Measurements from ENCODE around the gene KCNH6.

The KCNH6 gene

GRCh38 chr17:63519972-63520882 is 2.9 kb upstream of the KCNH6 start:
- DNase-seq (ENCODE audit: low spot score in 2 of 2) (no peak), ATAC-seq (replicated peaks; ENCODE audit: extremely low read depth, poor library complexity, severe bottlenecking) (no peak)
- no peak overlapping the region for H3K27ac Mint-ChIP-seq (ENCODE audit: low read depth)
- no peaks in the 10 kb centered on the region for H3K9me3 Mint-ChIP-seq
- peaks cover 45% of the 10 kb centered on the region for H3K27me3 Mint-ChIP-seq
- H3K4me1 Mint-ChIP-seq = peaks cover 9% of the 10 kb centered on the region
- no peak overlapping the region for H3K4me3 Mint-ChIP-seq
- no peaks in the 10 kb centered on the region for H3K36me3 Mint-ChIP-seq (ENCODE audit: insufficient read depth)

GRCh38 chr17:63524051-63524450 is 893 bp downstream of the KCNH6 start:
- peak overlapping the region; percentile 47 for H3K4me3 Mint-ChIP-seq

GRCh38 chr17:63525190-63525946 is 2.2 kb downstream of the KCNH6 start:
- Mint-ChIP-seq H3K4me3 (no peak overlapping the region), H3K27me3 (peaks cover 51% of the 10 kb centered on the region)

More at GRCh38 chr17:63524051-63524450, 893 bp downstream of the KCNH6 start:
- H3K36me3 Mint-ChIP-seq (ENCODE audit: insufficient read depth) = no peaks in the 10 kb centered on the region
- H3K27ac Mint-ChIP-seq (ENCODE audit: low read depth) = no peak overlapping the region
- ATAC-seq (replicated peaks; ENCODE audit: extremely low read depth, poor library complexity, severe bottlenecking) (no peak), DNase-seq (ENCODE audit: low spot score in 2 of 2) (no peak)
- peaks cover 9% of the 10 kb centered on the region for H3K4me1 Mint-ChIP-seq
- peaks cover 51% of the 10 kb centered on the region for H3K27me3 Mint-ChIP-seq
- H3K9me3 Mint-ChIP-seq = no peaks in the 10 kb centered on the region

GRCh38 chr17:63526861-63527260 is 3.7 kb downstream of the KCNH6 start:
- no peaks in the 10 kb centered on the region for H3K9me3 Mint-ChIP-seq
- no peaks in the 10 kb centered on the region for H3K36me3 Mint-ChIP-seq (ENCODE audit: insufficient read depth)
- DNase-seq (ENCODE audit: low spot score in 2 of 2) = no peak
- peaks cover 9% of the 10 kb centered on the region for H3K4me1 Mint-ChIP-seq
- H3K27ac Mint-ChIP-seq (ENCODE audit: low read depth) = no peak overlapping the region
- ATAC-seq (replicated peaks; ENCODE audit: extremely low read depth, poor library complexity, severe bottlenecking) = no peak
- H3K27me3 Mint-ChIP-seq = peaks cover 47% of the 10 kb centered on the region
- no peak overlapping the region for H3K4me3 Mint-ChIP-seq

More at GRCh38 chr17:63525190-63525946, 2.2 kb downstream of the KCNH6 start:
- no peak overlapping the region for H3K27ac Mint-ChIP-seq (ENCODE audit: low read depth)
- H3K9me3 Mint-ChIP-seq = no peaks in the 10 kb centered on the region
- ATAC-seq (replicated peaks; ENCODE audit: extremely low read depth, poor library complexity, severe bottlenecking) (no peak), DNase-seq (ENCODE audit: low spot score in 2 of 2) (no peak)
- no peaks in the 10 kb centered on the region for H3K36me3 Mint-ChIP-seq (ENCODE audit: insufficient read depth)
- H3K4me1 Mint-ChIP-seq = peaks cover 9% of the 10 kb centered on the region

- H3K27me3 Mint-ChIP-seq = peaks cover 41% of the 10 kb centered on the region
- peaks cover 9% of the 10 kb centered on the region for H3K4me1 Mint-ChIP-seq
- ATAC-seq (replicated peaks; ENCODE audit: extremely low read depth, poor library complexity, severe bottlenecking) = no peak
- no peak for DNase-seq (ENCODE audit: low spot score in 2 of 2)
- H3K9me3 Mint-ChIP-seq = no peaks in the 10 kb centered on the region
- no peak overlapping the region for H3K27ac Mint-ChIP-seq (ENCODE audit: low read depth)
- no peaks in the 10 kb centered on the region for H3K36me3 Mint-ChIP-seq (ENCODE audit: insufficient read depth)
- no peak overlapping the region for H3K4me3 Mint-ChIP-seq
These were observed 5.0 kb downstream of the KCNH6 start for GRCh38 chr17:63528183-63528582.

GRCh38 chr17:63529711-63530556 is 6.8 kb downstream of the KCNH6 start:
- Mint-ChIP-seq H3K4me1 (peaks cover under 1% of the 10 kb centered on the region), H3K27me3 (peaks cover 26% of the 10 kb centered on the region), H3K4me3 (no peak overlapping the region), H3K27ac (ENCODE audit: low read depth) (no peak overlapping the region), H3K9me3 (no peaks in the 10 kb centered on the region), H3K36me3 (ENCODE audit: insufficient read depth) (no peaks in the 10 kb centered on the region)
- DNase-seq (ENCODE audit: low spot score in 2 of 2) = no peak
- ATAC-seq (replicated peaks; ENCODE audit: extremely low read depth, poor library complexity, severe bottlenecking) = no peak

- Mint-ChIP-seq H3K27me3 (peaks cover 26% of the 10 kb centered on the region), H3K9me3 (no peaks in the 10 kb centered on the region), H3K4me3 (no peak overlapping the region), H3K27ac (ENCODE audit: low read depth) (no peak overlapping the region), H3K36me3 (ENCODE audit: insufficient read depth) (no peaks in the 10 kb centered on the region), H3K4me1 (peaks cover 6% of the 10 kb centered on the region)
- DNase-seq (ENCODE audit: low spot score in 2 of 2) = no peak
- ATAC-seq (replicated peaks; ENCODE audit: extremely low read depth, poor library complexity, severe bottlenecking) = no peak
These were observed 7.4 kb downstream of the KCNH6 start for GRCh38 chr17:63530557-63531021.

GRCh38 chr17:63531022-63531965 is 8.1 kb downstream of the KCNH6 start:
- DNase-seq (ENCODE audit: low spot score in 2 of 2) (no peak), ATAC-seq (replicated peaks; ENCODE audit: extremely low read depth, poor library complexity, severe bottlenecking) (no peak)
- Mint-ChIP-seq H3K9me3 (no peaks in the 10 kb centered on the region), H3K27me3 (peaks cover 22% of the 10 kb centered on the region), H3K4me3 (no peak overlapping the region), H3K4me1 (peaks cover 6% of the 10 kb centered on the region), H3K36me3 (ENCODE audit: insufficient read depth) (no peaks in the 10 kb centered on the region), H3K27ac (ENCODE audit: low read depth) (no peak overlapping the region)

GRCh38 chr17:63533433-63534077 is 10.4 kb downstream of the KCNH6 start:
- DNase-seq (ENCODE audit: low spot score in 2 of 2) (no peak), ATAC-seq (replicated peaks; ENCODE audit: extremely low read depth, poor library complexity, severe bottlenecking) (no peak)
- Mint-ChIP-seq H3K9me3 (no peaks in the 10 kb centered on the region), H3K27ac (ENCODE audit: low read depth) (no peak overlapping the region), H3K4me1 (peaks cover 9% of the 10 kb centered on the region), H3K4me3 (no peak overlapping the region), H3K36me3 (ENCODE audit: insufficient read depth) (no peaks in the 10 kb centered on the region), H3K27me3 (peaks cover 29% of the 10 kb centered on the region)

GRCh38 chr17:63534078-63534570 is 11.0 kb downstream of the KCNH6 start:
- Mint-ChIP-seq H3K36me3 (ENCODE audit: insufficient read depth) (no peaks in the 10 kb centered on the region), H3K9me3 (no peaks in the 10 kb centered on the region), H3K27ac (ENCODE audit: low read depth) (no peak overlapping the region), H3K27me3 (peaks cover 34% of the 10 kb centered on the region), H3K4me3 (no peak overlapping the region), H3K4me1 (peaks cover 12% of the 10 kb centered on the region)
- no peak for DNase-seq (ENCODE audit: low spot score in 2 of 2)
- ATAC-seq (replicated peaks; ENCODE audit: extremely low read depth, poor library complexity, severe bottlenecking) = no peak
